Loucy (cell line): Measurements from ENCODE around the gene ATP13A4.

Experiments used
- H2AFZ ChIP-seq: fragments of 200-600 bp; sonication (generic); 2 replicates; pipeline ENCODE4 v1.6.0; 2016; ENCODE audit warnings: antibody characterized with exemption, mild to moderate bottlenecking, low read length, moderate library complexity
- H3F3A ChIP-seq: fragments of 200-600 bp; 2 replicates; pipeline ENCODE4 v1.6.0; 2016; ENCODE audit warnings: antibody characterized with exemption, low read depth, mild to moderate bottlenecking
- H3K27me3 ChIP-seq: fragments of 200-600 bp; sonication (generic); 2 replicates; pipeline ENCODE4 v1.6.1; 2014; ENCODE audit warnings: low read length, mild to moderate bottlenecking; ENCODE audit not compliant: insufficient read depth, poor library complexity, severe bottlenecking
- H3K36me3 ChIP-seq: fragments of 200-600 bp; sonication (generic); 2 replicates; pipeline ENCODE4 v1.6.1; 2016; ENCODE audit warnings: low read length; ENCODE audit not compliant: insufficient read depth
- H3K4me1 ChIP-seq: fragments of 200-600 bp; sonication (generic); 2 replicates; pipeline ENCODE4 v1.5.1; 2014; ENCODE audit warnings: low read length, mild to moderate bottlenecking; ENCODE audit not compliant: insufficient read depth, poor library complexity, severe bottlenecking
- H3K4me2 ChIP-seq: fragments of 200-600 bp; sonication (generic); 2 replicates; pipeline ENCODE4 v1.6.0; 2014; ENCODE audit warnings: antibody characterized with exemption, low read length, low read depth, mild to moderate bottlenecking; ENCODE audit not compliant: poor library complexity, severe bottlenecking
- H3K4me3 ChIP-seq: fragments of 200-600 bp; sonication (generic); 2 replicates; pipeline ENCODE4 v1.5.1; 2014; ENCODE audit warnings: low read length, mild to moderate bottlenecking, mixed read lengths; ENCODE audit not compliant: poor library complexity, severe bottlenecking
- H3K79me2 ChIP-seq: fragments of 200-600 bp; sonication (generic); 2 replicates; pipeline ENCODE4 v1.6.1; 2014; ENCODE audit warnings: low read length; ENCODE audit not compliant: insufficient read depth
- H3K9ac ChIP-seq: fragments of 200-600 bp; sonication (generic); 2 replicates; pipeline ENCODE4 v1.6.0; 2014; ENCODE audit warnings: mild to moderate bottlenecking, low read depth, low read length, moderate library complexity; ENCODE audit not compliant: poor library complexity, severe bottlenecking
- H3K9me2 ChIP-seq: fragments of 200-600 bp; sonication (generic); replicated peaks from 2 replicates; pipeline ENCODE4 v1.6.1; 2016; ENCODE audit warnings: low read depth, low read length, mixed read lengths
- H3K9me3 ChIP-seq: fragments of 200-600 bp; sonication (generic); 2 replicates; pipeline ENCODE4 v1.6.1; 2014; ENCODE audit warnings: mild to moderate bottlenecking, antibody characterized with exemption, low read length, low read depth; ENCODE audit not compliant: insufficient read depth
- H4K20me1 ChIP-seq: fragments of 200-600 bp; sonication (generic); 2 replicates; pipeline ENCODE4 v1.6.0; 2014; ENCODE audit warnings: antibody characterized with exemption, low read length, mild to moderate bottlenecking; ENCODE audit not compliant: insufficient read depth, poor library complexity, severe bottlenecking
- EZH2phosphoT487 ChIP-seq: fragments of 200-600 bp; IDR thresholded peaks from 2 replicates; pipeline ENCODE4 v1.6.1; 2018; ENCODE audit warnings: antibody characterized with exemption, mild to moderate bottlenecking, moderate library complexity, borderline replicate concordance
- TF ChIP-seq, protein P1 (sequence below): fragments of 200-600 bp; sonication (generic); conservative IDR thresholded peaks from 2 replicates; pipeline ENCODE4 v1.5.1; 2014; ENCODE audit warnings: mild to moderate bottlenecking, antibody characterized with exemption, low read length

ATP13A4 gene

DNA sequence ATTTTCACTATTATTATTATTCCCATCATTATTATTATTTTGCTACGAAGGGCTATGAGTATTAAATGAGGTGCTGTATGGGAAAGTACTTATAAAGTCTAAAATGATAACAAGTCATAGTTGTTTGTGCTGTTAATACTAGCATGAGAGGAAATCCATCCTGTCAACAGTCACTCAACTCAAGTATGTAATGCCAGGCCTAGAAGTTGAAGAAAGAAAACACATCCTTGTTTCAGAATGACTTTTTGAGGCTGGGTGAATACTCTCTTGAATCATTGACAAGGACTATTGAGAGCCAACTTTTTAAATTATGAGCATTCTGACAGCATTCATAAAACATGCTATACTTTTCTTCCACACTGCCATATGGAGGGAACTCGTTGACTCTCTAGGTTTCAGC is 115.3 kb downstream of the ATP13A4 start:
- TF ChIP-seq, protein P1, sequence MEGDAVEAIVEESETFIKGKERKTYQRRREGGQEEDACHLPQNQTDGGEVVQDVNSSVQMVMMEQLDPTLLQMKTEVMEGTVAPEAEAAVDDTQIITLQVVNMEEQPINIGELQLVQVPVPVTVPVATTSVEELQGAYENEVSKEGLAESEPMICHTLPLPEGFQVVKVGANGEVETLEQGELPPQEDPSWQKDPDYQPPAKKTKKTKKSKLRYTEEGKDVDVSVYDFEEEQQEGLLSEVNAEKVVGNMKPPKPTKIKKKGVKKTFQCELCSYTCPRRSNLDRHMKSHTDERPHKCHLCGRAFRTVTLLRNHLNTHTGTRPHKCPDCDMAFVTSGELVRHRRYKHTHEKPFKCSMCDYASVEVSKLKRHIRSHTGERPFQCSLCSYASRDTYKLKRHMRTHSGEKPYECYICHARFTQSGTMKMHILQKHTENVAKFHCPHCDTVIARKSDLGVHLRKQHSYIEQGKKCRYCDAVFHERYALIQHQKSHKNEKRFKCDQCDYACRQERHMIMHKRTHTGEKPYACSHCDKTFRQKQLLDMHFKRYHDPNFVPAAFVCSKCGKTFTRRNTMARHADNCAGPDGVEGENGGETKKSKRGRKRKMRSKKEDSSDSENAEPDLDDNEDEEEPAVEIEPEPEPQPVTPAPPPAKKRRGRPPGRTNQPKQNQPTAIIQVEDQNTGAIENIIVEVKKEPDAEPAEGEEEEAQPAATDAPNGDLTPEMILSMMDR: no peak
- no peak for TF ChIP-seq EZH2phosphoT487
- H3K36me3 ChIP-seq: no peaks in the 10 kb centered on the region
- no peaks in the 10 kb centered on the region for H4K20me1 ChIP-seq
- no peaks in the 10 kb centered on the region for H3K27me3 ChIP-seq
- no peaks in the 10 kb centered on the region for H3F3A ChIP-seq
- H3K9ac ChIP-seq: no peak overlapping the region
- no peaks in the 10 kb centered on the region for H3K4me1 ChIP-seq
- H3K4me2 ChIP-seq: no peak overlapping the region
- no peak overlapping the region for H3K4me3 ChIP-seq
- H3K9me3 ChIP-seq: no peaks in the 10 kb centered on the region
- H2AFZ ChIP-seq: no peak overlapping the region
- H3K9me2 ChIP-seq: no peaks in the 10 kb centered on the region
- no peaks in the 10 kb centered on the region for H3K79me2 ChIP-seq

DNA sequence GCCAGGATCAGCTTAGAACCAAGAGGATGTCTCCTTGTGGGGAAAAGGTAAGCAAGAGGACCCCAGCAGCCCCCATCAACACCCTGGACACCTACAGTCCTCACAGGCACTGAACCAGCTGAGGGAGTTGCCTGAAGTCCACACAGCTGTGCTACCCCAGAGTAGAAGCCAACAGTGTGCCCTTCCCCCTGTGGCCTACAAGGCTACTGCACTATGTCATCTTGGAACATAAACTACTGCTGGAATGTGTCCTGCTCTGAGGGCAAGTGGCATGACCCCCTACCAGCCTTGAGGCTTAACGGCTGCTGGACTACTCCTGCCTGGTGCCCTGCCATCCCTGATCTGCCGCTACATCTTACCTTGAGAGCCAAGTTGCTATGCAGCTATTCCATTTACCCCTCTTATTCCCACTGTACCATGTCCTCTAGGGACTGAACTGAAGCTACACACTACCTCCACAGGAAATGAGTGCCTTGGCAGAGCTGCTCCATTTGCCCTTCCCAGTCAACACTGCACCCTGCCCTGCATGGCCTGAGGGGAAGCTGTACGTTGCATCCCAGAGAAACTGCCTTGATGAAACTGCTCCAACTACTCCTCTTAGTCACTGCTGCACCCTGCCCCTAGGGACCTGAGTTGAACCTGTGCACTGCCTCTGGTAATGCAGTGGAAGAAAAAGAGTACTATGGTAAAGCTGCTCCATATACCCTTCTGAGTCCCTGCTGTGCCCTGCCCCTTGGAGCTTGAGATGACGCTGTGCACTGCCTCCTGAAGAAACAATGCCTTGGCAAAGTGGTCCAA is 135.9 kb downstream of the ATP13A4 start:
- Histone ChIP-seq H3K9ac (no peak overlapping the region), H3K9me2 (no peaks in the 10 kb centered on the region), H3K27me3 (no peaks in the 10 kb centered on the region), H3K36me3 (no peaks in the 10 kb centered on the region), H3K4me1 (no peaks in the 10 kb centered on the region), H3F3A (no peaks in the 10 kb centered on the region), H3K79me2 (no peaks in the 10 kb centered on the region), H3K4me2 (no peak overlapping the region), H3K4me3 (no peak overlapping the region), H4K20me1 (no peaks in the 10 kb centered on the region), H3K9me3 (no peaks in the 10 kb centered on the region; the same call in 1 of the 2 replicates), H2AFZ (no peak overlapping the region)
- TF ChIP-seq, protein P1: no peak
- TF ChIP-seq EZH2phosphoT487: no peak

DNA sequence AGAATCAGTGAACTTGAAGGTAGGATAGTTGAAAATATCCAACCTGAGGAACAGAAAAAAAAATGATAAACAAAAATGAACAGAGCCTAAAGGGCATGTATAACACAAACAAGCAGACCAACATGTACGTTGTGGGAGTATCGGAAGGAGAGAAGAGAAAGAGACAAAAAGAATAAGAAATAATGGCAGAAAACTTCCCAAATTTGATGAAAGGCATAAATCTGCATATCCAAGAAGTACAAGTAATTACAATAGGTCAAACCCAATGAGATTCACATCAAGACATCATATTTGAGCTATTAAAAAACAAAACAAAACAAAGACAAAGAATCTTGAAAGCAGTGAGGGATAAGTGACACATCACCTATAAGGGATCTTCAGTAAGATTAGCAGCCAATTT is 138.1 kb downstream of the ATP13A4 start:
- TF ChIP-seq, protein P1: no peak
- no peak for TF ChIP-seq EZH2phosphoT487

More for the DNA sequence above, 138.1 kb downstream of the ATP13A4 start:
- H4K20me1 ChIP-seq: no peaks in the 10 kb centered on the region
- H3K9me3 ChIP-seq: no peaks in the 10 kb centered on the region; the same call in 1 of the 2 replicates
- H3K4me2 ChIP-seq: no peak overlapping the region
- no peaks in the 10 kb centered on the region for H3K79me2 ChIP-seq
- no peak overlapping the region for H3K9ac ChIP-seq
- H3F3A ChIP-seq: no peaks in the 10 kb centered on the region
- no peaks in the 10 kb centered on the region for H3K9me2 ChIP-seq
- H3K4me3 ChIP-seq: no peak overlapping the region
- no peaks in the 10 kb centered on the region for H3K27me3 ChIP-seq
- H3K4me1 ChIP-seq: no peaks in the 10 kb centered on the region
- no peaks in the 10 kb centered on the region for H3K36me3 ChIP-seq
- H2AFZ ChIP-seq: no peak overlapping the region
